Tibial artery (tissue), 4 donors: ENCODE results near the gene CCNC.

Source experiments
- DNase-seq, 2 donors: peaks; one replicate each; pipeline ENCODE4 v3.0.0-alpha.2; 2019
- H3K27ac ChIP-seq, 2 donors: fragments of 200-600 bp; sonication (generic) in 1 of 2; 1 replicate in 1 of 2; 2 replicates in 1 of 2; pipeline ENCODE4 v1.5.1; 2018 to 2019; ENCODE audit warnings: mild to moderate bottlenecking in 1 of 2
- H3K27me3 ChIP-seq, 2 donors: fragments of 200-600 bp; sonication (generic) in 1 of 2; one replicate each; pipeline versions ENCODE4 v1.5.1 to v1.6.0; 2016 to 2019
- H3K36me3 ChIP-seq, 3 donors: fragments of 200-600 bp; sonication (generic) in 2 of 3; one replicate each; pipeline ENCODE4 v1.5.1; 2016 to 2019; ENCODE audit warnings: mild to moderate bottlenecking in 2 of 3
- H3K4me1 ChIP-seq, 4 donors: fragments of 200-600 bp; sonication (generic) in 2 of 4; 1 replicate in 3 of 4; 2 replicates in 1 of 4; pipeline ENCODE4 v1.5.1; 2016 to 2019
- H3K4me3 ChIP-seq, 2 donors: fragments of 200-600 bp; sonication (generic) in 1 of 2; 1 replicate in 1 of 2; 2 replicates in 1 of 2; pipeline ENCODE4 v1.5.1; 2018 to 2019; ENCODE audit warnings: mild to moderate bottlenecking in 2 of 2
- H3K9me3 ChIP-seq, 3 donors: fragments of 200-600 bp; sonication (generic) in 1 of 3; one replicate each; pipeline ENCODE4 v1.5.1; 2016 to 2019
- CTCF ChIP-seq, 2 experiments: fragments of 200-600 bp in 1 of 2; fragments of 450-650 bp in 1 of 2; IDR thresholded peaks; one replicate each; pipeline ENCODE4 v1.5.1; 2017 to 2019; ENCODE audit warnings: antibody characterized with exemption in 2 of 2, mild to moderate bottlenecking in 1 of 2, moderate library complexity in 1 of 2
- intact Hi-C: fragments of 100-400 bp; cut with DNase I; formaldehyde crosslinking; loops from one replicate; pipeline ENCODE4 v1.15.0; 2023; ENCODE audit warnings: low total_unique reads

CCNC gene

DNA sequence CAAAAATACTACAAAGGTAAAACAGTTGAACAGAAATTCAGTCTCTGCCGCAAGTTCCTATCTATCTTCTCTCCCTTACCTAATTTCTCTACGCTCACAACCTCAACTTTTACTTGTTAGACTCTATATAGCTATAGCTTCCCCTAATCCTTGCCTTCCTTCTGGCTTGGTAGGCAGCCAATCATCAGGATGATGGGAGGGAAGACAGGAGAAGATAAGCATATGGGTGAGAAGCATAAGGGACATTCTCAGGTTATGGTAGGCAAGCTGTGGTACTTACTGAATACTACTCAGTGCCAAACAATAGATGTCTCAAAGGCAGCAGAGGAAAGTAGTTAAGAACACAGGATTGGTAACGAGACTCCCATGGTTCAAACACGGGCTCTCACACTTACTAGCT lies 7.8 kb downstream of the CCNC start:
- peaks cover 17 to 28% (median 24%) of the 10 kb centered on the region in 3 donors for H3K36me3 ChIP-seq
- DNase-seq = no peak
- H3K4me3 ChIP-seq = no peak overlapping the region
- no peaks in the 10 kb centered on the region for H3K9me3 ChIP-seq
- intact Hi-C loops = no loop called here
- H3K27ac ChIP-seq = no peak overlapping the region
- TF ChIP-seq CTCF (IDR thresholded peaks at IDR 0.05) = no peak
- peaks cover 0 to 6% (median 0%) of the 10 kb centered on the region in 4 donors for H3K4me1 ChIP-seq
- no peaks in the 10 kb centered on the region for H3K27me3 ChIP-seq

DNA sequence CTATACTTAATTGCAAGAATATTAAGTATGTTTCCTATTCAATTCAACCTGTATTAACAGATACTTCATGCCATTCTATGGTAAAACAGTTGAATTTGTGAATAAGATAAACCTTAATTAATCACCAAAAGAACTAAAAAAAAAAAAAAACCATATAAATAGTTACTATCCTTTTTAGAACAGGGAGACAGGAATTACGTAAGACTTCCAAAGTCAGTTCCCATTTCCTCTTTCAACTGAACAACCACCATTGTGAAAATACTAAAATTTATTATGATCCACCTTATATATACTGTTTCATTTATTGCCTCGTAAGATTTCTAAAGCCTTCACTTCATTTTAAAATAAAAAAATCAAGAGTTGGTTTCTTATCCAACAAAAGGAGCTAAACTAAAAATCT lies 9.4 kb downstream of the CCNC start:
- no peaks in the 10 kb centered on the region for H3K27me3 ChIP-seq
- H3K27ac ChIP-seq = no peak overlapping the region
- H3K4me1 ChIP-seq = peaks cover 0 to 6% (median 0%) of the 10 kb centered on the region in 4 donors
- H3K9me3 ChIP-seq = no peaks in the 10 kb centered on the region
- no peak for TF ChIP-seq CTCF (IDR thresholded peaks at IDR 0.05)
- peaks cover 33 to 40% (median 40%) of the 10 kb centered on the region in 3 donors for H3K36me3 ChIP-seq
- intact Hi-C loops = no loop called here
- no peak for DNase-seq
- no peak overlapping the region for H3K4me3 ChIP-seq

GRCh38 chr6:99553888-99554287 lies 14.6 kb downstream of the CCNC start:
- Histone ChIP-seq H3K27me3 (no peaks in the 10 kb centered on the region), H3K9me3 (no peaks in the 10 kb centered on the region), H3K27ac (no peak overlapping the region), H3K4me3 (no peak overlapping the region), H3K36me3 (peaks cover 37 to 66% (median 42%) of the 10 kb centered on the region in 3 donors), H3K4me1 (no peaks in the 10 kb centered on the region)
- intact Hi-C loops = no loop called here
- no peak for DNase-seq
- no peak for TF ChIP-seq CTCF (IDR thresholded peaks at IDR 0.05)

- H3K36me3 ChIP-seq = peaks cover 13 to 63% (median 42%) of the 10 kb centered on the region in 3 donors
- H3K4me3 ChIP-seq = no peak overlapping the region
- intact Hi-C loops = no loop called here
- no peaks in the 10 kb centered on the region for H3K4me1 ChIP-seq
- no peak for TF ChIP-seq CTCF (IDR thresholded peaks at IDR 0.05)
- no peak for DNase-seq
- H3K27ac ChIP-seq = no peak overlapping the region
- H3K9me3 ChIP-seq = no peaks in the 10 kb centered on the region
- no peaks in the 10 kb centered on the region for H3K27me3 ChIP-seq
These were observed 18.3 kb downstream of the CCNC start for GRCh38 chr6:99550046-99550748.

DNA sequence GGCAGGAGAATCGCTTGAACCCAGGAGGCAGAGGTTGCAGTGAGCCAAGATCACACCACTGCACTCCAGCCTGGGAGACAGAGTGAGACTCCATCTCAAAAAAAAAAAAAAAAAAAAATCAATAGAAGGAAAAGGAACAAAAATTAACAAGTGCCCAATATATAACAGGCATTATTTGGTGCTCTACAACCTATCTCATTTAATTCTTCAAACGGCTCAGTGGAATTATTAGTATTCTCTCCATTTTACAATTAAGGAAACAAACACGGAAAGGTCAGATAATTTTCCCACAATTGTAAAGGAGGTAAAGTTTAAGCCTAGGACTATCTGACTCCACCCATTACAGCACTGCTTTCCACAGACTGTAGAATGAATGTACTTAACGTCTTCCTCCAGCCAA lies 19.8 kb downstream of the CCNC start:
- Histone ChIP-seq H3K9me3 (no peaks in the 10 kb centered on the region), H3K27ac (no peak overlapping the region), H3K27me3 (no peaks in the 10 kb centered on the region), H3K4me3 (no peak overlapping the region), H3K4me1 (no peaks in the 10 kb centered on the region), H3K36me3 (peaks cover 10 to 51% (median 30%) of the 10 kb centered on the region in 3 donors)
- TF ChIP-seq CTCF (IDR thresholded peaks at IDR 0.05) = no peak
- DNase-seq = no peak
- intact Hi-C loops = no loop called here
